GM23248 (cell line): ENCODE results near the gene UBE2H. TPM values are rescaled to one million over a fixed set of nuclear protein-coding genes. Genes with fewer than 3 reads are reported as not detected.
"Not testable (repeated sequence)": the region's sequence is repeated elsewhere in the genome, so short reads cannot be mapped to it uniquely, and the experiment has no call there.

Experiments used
- DNase-seq: peaks from one replicate; pipeline ENCODE4 v3.0.0-alpha.2; 2015
- H2AFZ ChIP-seq: fragments of 200-600 bp; sonication (generic); 2 replicates; pipeline ENCODE4 v1.6.1; 2016; ENCODE audit warnings: antibody characterized with exemption
- H3F3A ChIP-seq: fragments of 200-600 bp; sonication (generic); 2 replicates; pipeline ENCODE4 v1.6.1; 2016; ENCODE audit warnings: mild to moderate bottlenecking, antibody characterized with exemption, mixed run types; ENCODE audit not compliant: insufficient read depth
- H3K27ac ChIP-seq: fragments of 200-600 bp; sonication (generic); 2 replicates; pipeline ENCODE4 v1.5.1; 2016; ENCODE audit warnings: mild to moderate bottlenecking
- H3K27me3 ChIP-seq: fragments of 200-600 bp; sonication (generic); replicated peaks from 2 replicates; pipeline ENCODE4 v1.6.1; 2016; ENCODE audit warnings: mild to moderate bottlenecking; ENCODE audit not compliant: insufficient read depth
- H3K36me3 ChIP-seq: fragments of 200-600 bp; sonication (generic); 2 replicates; pipeline ENCODE4 v1.6.1; 2016; ENCODE audit warnings: low read depth, mild to moderate bottlenecking
- H3K4me1 ChIP-seq: fragments of 200-600 bp; sonication (generic); 2 replicates; pipeline ENCODE4 v1.6.1; 2016; ENCODE audit warnings: mild to moderate bottlenecking; ENCODE audit not compliant: insufficient read depth
- H3K4me2 ChIP-seq: fragments of 200-600 bp; sonication (generic); one replicate; pipeline ENCODE4 v1.6.1; 2016; ENCODE audit warnings: mild to moderate bottlenecking; ENCODE audit not compliant: unreplicated experiment
- H3K4me3 ChIP-seq: fragments of 200-600 bp; sonication (generic); 2 replicates; pipeline ENCODE4 v1.5.1; 2016; ENCODE audit warnings: mild to moderate bottlenecking
- H3K79me2 ChIP-seq: fragments of 200-600 bp; sonication (generic); 2 replicates; pipeline ENCODE4 v1.6.1; 2016; ENCODE audit warnings: mild to moderate bottlenecking; ENCODE audit not compliant: insufficient read depth
- H3K9ac ChIP-seq: fragments of 200-600 bp; sonication (generic); 2 replicates; pipeline ENCODE4 v1.6.1; 2016; ENCODE audit warnings: mild to moderate bottlenecking
- H3K9me2 ChIP-seq: fragments of 200-600 bp; sonication (generic); 2 replicates; pipeline ENCODE4 v1.6.1; 2016; ENCODE audit warnings: mixed run types, mild to moderate bottlenecking, moderate library complexity; ENCODE audit not compliant: insufficient read depth
- H3K9me3 ChIP-seq: fragments of 200-600 bp; sonication (generic); one replicate; pipeline ENCODE4 v1.6.1; 2017; ENCODE audit warnings: low read depth
- H4K20me1 ChIP-seq: fragments of 200-600 bp; sonication (generic); 2 replicates; pipeline ENCODE4 v1.6.0; 2016; ENCODE audit not compliant: insufficient read depth
- EZH2 ChIP-seq: fragments of 200-600 bp; sonication (generic); IDR thresholded peaks from 2 replicates; pipeline ENCODE4 v1.6.1; 2018; ENCODE audit warnings: antibody characterized with exemption, mild to moderate bottlenecking; ENCODE audit not compliant: insufficient read depth, poor library complexity, severe bottlenecking
- EZH2phosphoT487 ChIP-seq: fragments of 200-600 bp; sonication (generic); IDR thresholded peaks from 2 replicates; pipeline ENCODE4 v1.6.1; 2018; ENCODE audit warnings: antibody characterized with exemption, moderate library complexity, mild to moderate bottlenecking, low read depth; ENCODE audit not compliant: insufficient read depth
- WGBS, 2 experiments: methylation state at CpG; one replicate each; pipeline ENCODE4 v1.1.6; 2015 to 2017; ENCODE audit warnings: low lambda C conversion rate in 2 of 2, low coverage in 1 of 2; ENCODE audit errors: missing lambda C conversion rate in 2 of 2; 5-methylcytosine and 5-hydroxymethylcytosine counted together
- in situ Hi-C: fragments of 300-500 bp; cut with MboI; formaldehyde crosslinking; loops from 2 replicates; pipeline ENCODE4 v1.15.0; 2020
- polyA plus RNA-seq: library from polyadenylated mRNA; unstranded; fragments of >200 nt; fragmentation: Nextera tagmentation; extraction: Ambion mirVana; gene quantifications from 2 replicates; pipeline ENCODE4 v1.2.1, GENCODE V29; 2016
- total RNA-seq: library from RNA; depleted of rRNA; stranded (reverse); fragments of >200 nt; shearing (Covaris generic); gene quantifications from 2 replicates; pipeline ENCODE4 v1.2.3, GENCODE V29; 2014

UBE2H gene
- total and polyA plus RNA-seq, 2 experiments from 2014 or later, result 40.7 to 44.4 TPM

GRCh38 chr7:129829737-129830631 is 122.8 kb downstream of the UBE2H start:
- peak overlapping the region; percentile 63 for H3K4me3 ChIP-seq
- no peaks in the 10 kb centered on the region for H4K20me1 ChIP-seq
- H3K27ac ChIP-seq, result peak overlapping the region; percentile 83
- H3K36me3 ChIP-seq, result peaks cover 8% of the 10 kb centered on the region; the same call in 1 of the 2 replicates
- no peaks in the 10 kb centered on the region for H3K27me3 ChIP-seq
- H3K9me3 ChIP-seq, result no peaks in the 10 kb centered on the region
- DNase-seq, result peak; percentile 91
- H3K4me1 ChIP-seq, result peaks cover 27% of the 10 kb centered on the region
- in situ Hi-C loops, result loop anchor here (10.0 kb wide), 1 partner anchor 165 kb away; no protein-coding TSS in a partner anchor
- peak overlapping the region; percentile 82 for H3K4me2 ChIP-seq
- peak overlapping the region; percentile 55 for H2AFZ ChIP-seq
- WGBS, 2 experiments, result 16 to 17% methylated on average over 22 of the region's 22 CpGs
- H3K9ac ChIP-seq, result peak overlapping the region; percentile 73
- H3K9me2 ChIP-seq, result no peaks in the 10 kb centered on the region
- no peak for TF ChIP-seq EZH2
- no peak for TF ChIP-seq EZH2phosphoT487
- no peaks in the 10 kb centered on the region for H3K79me2 ChIP-seq
- H3F3A ChIP-seq, result peaks cover 24% of the 10 kb centered on the region

- Histone ChIP-seq H3K36me3 (0 out of 2 replicates have a peak, but pooled peaks cover 2% of the 10 kb centered on the region), H3F3A (peaks cover 24% of the 10 kb centered on the region), H3K4me2 (no peak overlapping the region), H3K27ac (peak overlapping the region; percentile 83), H3K4me3 (no peak overlapping the region), H3K9me3 (no peaks in the 10 kb centered on the region), H3K27me3 (no peaks in the 10 kb centered on the region), H3K79me2 (no peaks in the 10 kb centered on the region), H3K9me2 (no peaks in the 10 kb centered on the region), H3K9ac (no peak overlapping the region; the same call in 1 of the 2 replicates), H4K20me1 (no peaks in the 10 kb centered on the region), H3K4me1 (peaks cover 27% of the 10 kb centered on the region), H2AFZ (no peak overlapping the region)
- 86 to 88% methylated on average over 11 to 12 of the region's 12 CpGs for WGBS, 2 experiments
- in situ Hi-C loops, result loop anchor here (10.0 kb wide), 1 partner anchor 164 kb away; no protein-coding TSS in a partner anchor
- no peak for TF ChIP-seq EZH2phosphoT487
- TF ChIP-seq EZH2, result no peak
- peak; percentile 41 for DNase-seq
Observed at GRCh38 chr7:129828989-129829736, 123.6 kb downstream of the UBE2H start.

- DNase-seq, result no peak
- Histone ChIP-seq H3K4me1 (peaks cover 27% of the 10 kb centered on the region), H3K27ac (no peak overlapping the region), H4K20me1 (no peaks in the 10 kb centered on the region), H3K4me2 (no peak overlapping the region), H3K27me3 (no peaks in the 10 kb centered on the region), H3K79me2 (no peaks in the 10 kb centered on the region), H3K9ac (no peak overlapping the region), H3K4me3 (no peak overlapping the region), H3F3A (peaks cover 24% of the 10 kb centered on the region), H2AFZ (no peak overlapping the region), H3K9me2 (no peaks in the 10 kb centered on the region), H3K36me3 (no peaks in the 10 kb centered on the region), H3K9me3 (no peaks in the 10 kb centered on the region)
- TF ChIP-seq EZH2phosphoT487 (no peak), EZH2 (no peak)
- in situ Hi-C loops, result loop anchor here (10.0 kb wide), 1 partner anchor 163 kb away; no protein-coding TSS in a partner anchor
- 88 to 89% methylated on average over 18 of the region's 18 CpGs for WGBS, 2 experiments
Observed at GRCh38 chr7:129828078-129828762, 124.5 kb downstream of the UBE2H start.

- H3K4me2 ChIP-seq, result no peak overlapping the region
- no peaks in the 10 kb centered on the region for H4K20me1 ChIP-seq
- WGBS, 2 experiments, result 86 to 91% methylated on average over 9 of the region's 9 CpGs
- no peaks in the 10 kb centered on the region for H3K79me2 ChIP-seq
- no peak for DNase-seq
- H3K9me2 ChIP-seq, result no peaks in the 10 kb centered on the region
- TF ChIP-seq EZH2phosphoT487, result no peak
- no peak for TF ChIP-seq EZH2
- peaks cover 24% of the 10 kb centered on the region for H3F3A ChIP-seq
- no peak overlapping the region for H3K27ac ChIP-seq
- in situ Hi-C loops, result loop anchor here (10.0 kb wide), 1 partner anchor 163 kb away; no protein-coding TSS in a partner anchor
- H3K4me1 ChIP-seq, result peaks cover 27% of the 10 kb centered on the region
- H3K9me3 ChIP-seq, result no peaks in the 10 kb centered on the region
- no peak overlapping the region for H3K9ac ChIP-seq
- no peak overlapping the region for H3K4me3 ChIP-seq
- no peaks in the 10 kb centered on the region for H3K36me3 ChIP-seq
- H3K27me3 ChIP-seq, result no peaks in the 10 kb centered on the region
- H2AFZ ChIP-seq, result no peak overlapping the region
Observed at GRCh38 chr7:129827467-129827990, 125.2 kb downstream of the UBE2H start.

- H3K4me1 ChIP-seq, result peaks cover 24% of the 10 kb centered on the region
- H3K36me3 ChIP-seq, H2AFZ ChIP-seq, H3K4me2 ChIP-seq, H3K9ac ChIP-seq, H3K27me3 ChIP-seq, H3K79me2 ChIP-seq, H3K9me3 ChIP-seq, H3K4me3 ChIP-seq, H3K9me2 ChIP-seq, H3K27ac ChIP-seq, DNase-seq, H4K20me1 ChIP-seq: not testable (repeated sequence)
- peaks cover 24% of the 10 kb centered on the region for H3F3A ChIP-seq
- in situ Hi-C loops, result loop anchor here (10.0 kb wide), 1 partner anchor 162 kb away; no protein-coding TSS in a partner anchor
- 72 to 78% methylated on average over 10 of the region's 10 CpGs for WGBS, 2 experiments
Observed at GRCh38 chr7:129826895-129827294, 125.9 kb downstream of the UBE2H start.
